GM19467 (cell line): ENCODE data around the gene CACTIN.
"Not testable (repeated sequence)": the region's sequence is repeated elsewhere in the genome, so short reads cannot be mapped to it uniquely, and the experiment has no call there.

Experiments
- ATAC-seq: cut with Tn5 transposase; IDR thresholded peaks from one replicate; pipeline ENCODE4 v1.9.1; 2021; ENCODE audit warnings: mild to moderate bottlenecking, moderate library complexity; ENCODE audit not compliant: unreplicated experiment

CACTIN gene

DNA sequence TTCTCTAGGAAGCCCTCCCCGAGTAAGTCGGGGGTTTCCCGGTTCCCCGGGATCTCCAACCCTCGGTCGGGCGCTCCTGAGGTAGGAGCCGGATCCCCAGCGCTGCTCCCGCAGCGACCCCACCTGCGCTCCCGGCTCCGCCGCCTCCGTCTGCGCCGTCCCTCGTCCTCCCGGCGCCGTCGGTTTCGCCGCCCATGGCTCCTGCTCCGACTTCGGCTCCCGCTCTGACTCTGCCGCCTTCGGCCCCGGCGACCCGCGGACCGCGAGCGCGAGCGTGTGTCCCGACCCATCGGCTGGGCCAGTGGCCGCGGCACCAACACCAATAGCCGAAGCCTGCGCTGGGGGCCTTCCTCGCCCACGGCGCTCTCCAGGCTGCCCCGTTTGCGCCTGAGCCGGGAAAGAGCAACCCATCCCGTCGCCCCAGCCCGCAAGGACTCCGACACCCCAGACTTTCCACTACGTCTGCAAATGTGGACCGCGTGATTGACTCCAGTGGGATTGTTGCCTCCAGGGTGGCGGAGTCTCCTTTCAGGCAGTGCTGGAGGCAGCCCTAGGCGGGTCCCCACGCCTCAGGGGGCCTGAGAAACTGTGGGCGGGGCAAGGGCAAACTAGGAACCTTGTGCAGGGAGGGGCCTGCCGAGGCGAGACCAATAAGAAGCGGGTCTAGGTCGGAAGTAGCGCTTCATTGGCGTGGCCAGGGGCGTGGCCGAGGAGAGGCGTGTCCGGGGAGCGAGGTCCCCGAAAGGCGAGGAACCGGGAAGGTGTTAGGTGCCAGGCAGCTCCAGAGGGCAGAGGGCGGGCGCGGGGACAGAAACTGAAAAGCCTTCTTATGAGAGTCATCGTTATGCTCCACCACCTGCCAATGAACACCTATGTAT, at the start of gene CACTIN:
Gene CACTIN (minus strand): TSS at position 318 of the 878 bp plus-strand sequence. CDS start 28 bp downstream, at position 290.
- peak; percentile 66 for ATAC-seq

DNA sequence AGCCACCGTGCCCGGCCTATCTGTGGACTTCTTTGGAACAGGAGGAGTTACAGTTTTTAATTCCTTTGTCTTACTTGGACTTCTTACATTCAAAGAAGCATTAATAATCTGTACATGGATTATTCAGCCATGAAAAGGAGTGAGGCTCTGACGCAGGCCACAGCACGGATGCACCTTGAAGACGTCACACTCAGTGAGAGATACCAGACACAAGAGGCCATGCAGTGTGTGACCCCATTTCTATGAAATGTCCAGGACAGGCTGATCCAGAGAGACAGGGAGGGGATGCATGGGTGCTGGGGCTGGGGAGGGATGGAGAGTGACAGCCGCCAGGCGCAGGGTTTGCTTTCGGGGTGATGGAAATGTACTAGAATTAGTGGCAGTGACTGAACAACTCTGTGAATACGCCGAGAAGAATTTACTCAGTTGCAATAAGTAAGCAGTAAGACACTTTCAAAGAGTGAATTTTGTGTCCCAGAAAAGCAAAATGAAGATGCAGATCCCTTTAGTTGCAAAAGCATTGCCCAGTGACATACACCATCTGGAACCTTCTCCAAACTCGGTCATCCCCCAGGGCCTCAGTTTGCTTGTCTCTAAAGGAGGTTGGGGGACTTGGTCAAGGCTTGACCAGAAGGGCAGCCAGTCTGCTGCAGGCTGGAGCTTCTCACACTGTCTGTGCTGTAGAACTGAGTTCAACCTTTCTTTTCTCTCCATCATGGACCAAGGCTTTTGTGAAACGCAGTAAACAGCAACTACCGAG, 48.4 kb upstream of the CACTIN start:
- ATAC-seq, result no peak

DNA sequence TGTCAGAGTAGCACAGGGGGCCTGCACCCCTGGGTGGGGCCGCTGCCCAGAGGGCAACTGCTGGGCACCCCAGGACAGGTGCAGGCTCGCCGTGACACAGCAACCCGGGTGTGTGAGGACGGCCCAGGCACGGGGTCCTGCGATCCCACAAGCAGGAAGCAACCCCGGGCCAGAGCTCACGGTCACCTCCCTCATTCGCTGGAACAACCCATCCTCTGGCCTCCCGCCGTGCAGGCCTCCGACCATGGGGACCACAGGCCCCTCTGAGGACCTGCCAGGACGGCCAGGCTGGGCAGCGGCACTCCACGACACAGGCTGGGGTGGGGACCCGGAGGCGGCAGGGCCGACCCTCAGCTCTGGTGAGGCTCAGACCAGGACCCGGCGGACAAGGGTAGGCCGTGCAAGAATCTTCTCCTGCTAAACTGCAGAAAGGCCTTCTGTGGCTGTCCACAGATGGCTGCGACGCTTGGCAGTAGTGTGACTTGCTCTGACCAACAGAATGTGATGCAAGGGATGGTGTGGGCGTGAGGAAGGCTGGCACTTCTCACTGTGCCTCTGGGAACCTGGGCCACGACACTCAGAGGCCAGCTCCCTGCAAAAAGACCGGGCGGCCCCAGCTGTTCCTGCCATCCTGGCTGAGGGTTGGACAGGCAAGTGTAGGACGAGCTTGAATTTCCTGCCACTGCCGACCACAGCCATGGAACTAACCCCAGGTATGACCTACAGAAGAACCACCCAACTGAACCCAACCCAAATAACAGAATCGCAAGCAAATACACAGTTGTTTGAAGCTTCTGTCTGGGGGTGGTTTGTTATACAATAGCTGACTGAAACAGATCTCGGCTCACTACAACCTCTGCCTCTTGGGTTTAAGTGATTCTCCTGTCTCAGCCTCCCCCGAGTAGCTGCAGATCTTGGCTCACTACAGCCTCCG, 47.2 kb upstream of the CACTIN start:
- no peak for ATAC-seq

DNA sequence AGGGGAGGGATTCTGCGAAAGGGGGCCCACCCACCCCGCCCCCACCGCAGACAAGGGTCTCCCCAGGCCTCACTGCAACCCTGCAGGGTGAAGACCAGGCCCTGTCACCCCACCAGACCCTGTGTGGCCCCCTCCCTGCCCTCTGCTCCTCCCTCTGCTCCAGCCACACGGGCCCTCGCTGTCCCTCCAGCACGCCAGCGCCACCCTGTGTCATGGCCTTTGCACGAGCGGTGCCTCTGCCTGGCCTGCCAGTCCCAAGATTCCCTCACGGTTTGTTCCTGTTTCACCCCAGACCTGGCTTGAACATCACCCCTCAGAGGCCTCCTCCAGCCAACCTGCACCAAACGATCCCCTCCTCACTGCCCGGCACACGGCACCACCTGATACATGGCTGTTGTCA, 46.4 kb upstream of the CACTIN start:
- ATAC-seq, result no peak

DNA sequence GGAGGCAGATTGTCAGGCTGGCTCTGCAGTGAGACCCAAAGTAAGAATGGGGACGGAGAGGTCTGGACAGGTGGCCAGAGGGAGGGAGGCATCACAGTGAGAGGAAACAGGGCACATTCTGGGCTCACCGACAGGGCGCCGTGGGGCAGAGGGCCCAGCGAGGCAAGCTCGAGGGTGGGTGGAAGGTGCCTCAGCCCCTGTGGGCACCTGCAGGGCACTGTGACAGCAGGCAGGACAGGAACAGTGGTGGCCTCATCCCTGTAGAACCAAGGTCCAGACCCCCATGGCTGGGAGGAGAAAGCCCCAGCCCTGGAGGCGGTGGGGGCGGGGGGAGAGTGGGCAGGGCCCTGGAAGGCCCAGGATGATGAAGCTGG, 46.0 kb upstream of the CACTIN start:
- ATAC-seq, result no peak

DNA sequence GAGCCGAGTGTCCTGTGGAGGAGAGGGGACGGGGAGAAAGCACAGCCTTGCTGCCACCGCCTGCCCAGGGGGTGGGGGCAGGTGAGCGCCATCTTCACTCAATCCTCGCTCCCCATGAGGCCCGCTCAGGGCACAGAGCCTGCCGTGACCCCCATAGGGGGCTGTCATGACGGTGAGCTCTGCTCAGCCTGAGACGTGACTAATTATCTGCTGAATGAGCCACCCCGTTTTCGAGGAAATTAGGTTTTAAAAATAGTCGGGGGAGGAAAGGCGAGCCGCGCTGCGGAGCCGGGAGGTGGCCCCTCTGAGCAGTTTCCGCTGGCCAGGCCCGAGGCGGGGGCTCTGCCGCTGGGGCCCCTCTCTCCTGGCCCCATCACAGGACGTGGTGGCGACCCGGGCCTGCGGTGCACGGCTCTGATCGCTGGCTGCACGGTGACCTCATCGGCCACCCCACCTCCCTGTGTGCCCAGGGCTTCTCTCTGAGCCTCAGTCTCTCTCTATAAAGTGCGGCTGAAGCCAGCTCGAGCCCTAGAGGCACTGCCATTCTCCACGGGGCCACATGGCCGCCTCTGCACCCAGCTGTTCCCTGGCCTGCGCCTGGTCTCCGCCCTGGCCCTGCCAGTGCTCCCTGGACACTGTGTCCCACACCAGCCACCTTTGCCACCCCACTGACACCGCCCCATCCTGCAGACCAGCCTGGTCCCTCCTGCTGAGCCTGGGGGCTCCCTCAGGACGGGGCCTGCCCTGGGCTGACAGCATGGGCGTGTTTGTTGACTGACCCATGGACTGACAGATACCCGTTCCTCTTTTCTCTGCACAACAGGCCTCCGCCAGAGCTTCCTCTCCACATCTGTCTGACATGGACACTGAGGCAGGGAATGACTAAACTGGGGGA, 45.3 kb upstream of the CACTIN start:
- ATAC-seq, result no peak

DNA sequence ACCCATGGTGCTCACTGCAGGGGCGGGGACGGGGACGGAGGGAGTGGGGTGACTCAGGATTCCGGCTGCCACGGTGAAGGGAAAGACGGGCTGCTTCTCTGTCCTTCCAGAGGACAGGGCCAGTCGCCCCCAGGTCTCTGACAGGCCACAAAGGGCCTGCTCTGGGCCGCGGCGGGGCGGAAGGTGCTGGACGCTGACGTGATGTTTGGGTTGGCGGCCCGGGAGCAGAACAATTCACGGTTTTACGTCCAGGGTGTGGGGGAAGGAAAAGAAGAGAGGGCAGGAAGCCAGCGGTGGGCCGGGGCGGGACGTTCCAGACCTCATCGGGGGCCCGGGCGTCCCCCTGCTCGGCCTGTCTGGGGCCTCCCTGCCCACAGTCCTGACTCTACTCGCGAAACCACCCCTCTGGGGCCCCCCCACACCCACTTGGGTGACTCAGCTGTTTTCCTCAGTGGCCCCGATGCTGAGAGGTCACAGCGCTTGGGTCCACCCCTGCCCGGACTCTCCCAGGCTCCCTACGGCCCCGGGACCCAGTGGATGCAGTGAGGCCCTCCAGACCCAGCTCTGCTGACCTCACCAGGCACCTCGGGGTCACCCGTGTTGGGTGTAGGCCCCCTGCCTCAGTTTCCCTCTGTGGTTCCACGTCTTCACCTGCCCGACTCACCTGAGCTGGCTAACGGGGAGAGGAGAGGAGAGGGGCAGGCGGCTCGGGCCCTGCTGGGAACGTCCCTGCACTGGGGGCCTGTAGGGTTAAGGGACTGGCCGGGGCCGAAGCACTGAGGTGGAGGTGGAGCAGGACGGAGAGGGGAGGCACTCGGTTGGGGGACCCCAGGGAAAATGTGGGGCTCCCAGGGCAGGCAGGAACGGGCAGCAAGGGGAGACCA, 44.4 kb upstream of the CACTIN start:
- no peak for ATAC-seq

DNA sequence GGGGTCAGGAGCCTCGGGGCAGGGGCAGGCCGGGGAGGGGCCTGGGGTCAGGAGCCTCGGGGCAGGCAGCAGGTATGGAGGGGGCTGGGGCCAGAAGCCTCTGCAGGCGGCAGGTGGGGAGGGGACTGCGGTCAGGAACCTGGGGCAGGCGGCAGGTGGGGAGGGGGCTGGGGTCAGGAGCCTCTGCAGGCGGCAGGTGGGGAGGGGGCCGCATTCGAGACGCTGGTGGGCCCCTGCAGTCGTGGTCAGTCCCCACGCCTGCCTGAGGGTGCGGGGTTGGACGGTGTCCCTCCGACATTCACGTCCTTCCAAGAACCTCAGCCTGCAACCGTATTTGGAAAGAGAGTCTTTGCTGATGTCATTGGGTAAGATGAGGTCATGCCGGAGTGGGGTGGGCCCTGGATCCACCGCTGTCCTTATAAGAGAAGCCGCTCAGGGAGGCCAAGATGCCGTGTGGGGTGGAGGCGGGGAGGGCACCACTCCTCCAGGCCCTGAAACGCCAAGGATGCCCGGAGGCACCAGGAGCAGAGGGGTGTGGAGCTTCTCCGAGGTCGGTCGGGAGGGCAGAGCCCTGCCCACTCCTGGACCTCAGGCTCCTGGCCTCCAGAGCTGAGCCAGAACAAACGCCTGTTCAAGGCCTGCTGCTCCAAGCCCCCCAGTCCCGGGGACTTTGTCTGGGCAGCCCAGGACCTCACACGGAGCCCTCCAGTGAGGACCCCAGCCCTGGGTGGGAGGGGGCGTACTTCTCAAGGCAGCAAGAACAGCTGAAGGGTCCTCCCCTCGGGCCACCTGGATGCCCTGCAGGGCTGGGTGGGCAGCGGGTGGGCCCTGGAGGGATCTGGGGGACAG, 43.6 kb upstream of the CACTIN start:
- ATAC-seq, result no peak

DNA sequence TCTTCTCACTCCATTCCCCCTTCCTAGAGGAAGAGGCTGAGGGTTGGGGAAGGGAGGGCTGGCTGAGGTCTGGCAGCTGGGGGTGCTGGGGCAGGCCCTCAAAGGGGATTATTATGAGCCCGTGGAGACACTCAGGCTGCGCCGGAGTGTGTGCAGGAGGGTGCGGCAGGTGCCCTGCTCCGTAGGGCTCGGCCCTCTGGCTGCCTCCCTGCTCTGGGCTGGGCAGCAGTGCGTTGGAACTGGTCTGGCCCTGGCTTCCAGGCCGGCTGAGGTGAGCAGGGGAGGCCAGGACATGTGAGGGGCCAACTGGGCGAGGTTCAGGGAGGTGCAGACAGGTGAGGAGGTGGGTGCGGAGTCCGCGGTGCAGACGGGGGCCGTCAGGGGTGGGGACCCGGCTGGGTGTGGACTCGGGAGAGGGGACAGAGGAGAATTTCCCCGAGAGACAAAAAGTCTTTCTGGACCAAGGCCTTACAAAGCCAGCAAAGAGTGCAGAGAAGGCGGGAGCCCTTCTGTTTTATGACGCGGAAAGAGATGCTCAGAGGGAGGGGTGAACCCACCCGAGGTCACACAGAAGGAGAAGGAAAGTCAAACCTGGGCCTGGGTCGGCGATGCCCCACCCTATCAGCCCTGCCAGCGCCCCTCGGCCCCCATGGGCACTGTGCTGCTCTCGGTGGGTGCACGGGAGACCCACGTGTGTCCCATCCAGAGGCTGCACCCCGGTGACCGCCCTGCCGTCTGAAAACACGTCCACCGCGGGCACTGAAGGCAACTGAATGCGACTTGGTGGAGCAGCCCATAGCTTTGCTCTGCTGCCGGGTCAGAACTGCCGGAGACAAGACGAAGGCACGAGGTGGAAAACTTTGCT, 42.7 kb upstream of the CACTIN start:
- no peak for ATAC-seq

DNA sequence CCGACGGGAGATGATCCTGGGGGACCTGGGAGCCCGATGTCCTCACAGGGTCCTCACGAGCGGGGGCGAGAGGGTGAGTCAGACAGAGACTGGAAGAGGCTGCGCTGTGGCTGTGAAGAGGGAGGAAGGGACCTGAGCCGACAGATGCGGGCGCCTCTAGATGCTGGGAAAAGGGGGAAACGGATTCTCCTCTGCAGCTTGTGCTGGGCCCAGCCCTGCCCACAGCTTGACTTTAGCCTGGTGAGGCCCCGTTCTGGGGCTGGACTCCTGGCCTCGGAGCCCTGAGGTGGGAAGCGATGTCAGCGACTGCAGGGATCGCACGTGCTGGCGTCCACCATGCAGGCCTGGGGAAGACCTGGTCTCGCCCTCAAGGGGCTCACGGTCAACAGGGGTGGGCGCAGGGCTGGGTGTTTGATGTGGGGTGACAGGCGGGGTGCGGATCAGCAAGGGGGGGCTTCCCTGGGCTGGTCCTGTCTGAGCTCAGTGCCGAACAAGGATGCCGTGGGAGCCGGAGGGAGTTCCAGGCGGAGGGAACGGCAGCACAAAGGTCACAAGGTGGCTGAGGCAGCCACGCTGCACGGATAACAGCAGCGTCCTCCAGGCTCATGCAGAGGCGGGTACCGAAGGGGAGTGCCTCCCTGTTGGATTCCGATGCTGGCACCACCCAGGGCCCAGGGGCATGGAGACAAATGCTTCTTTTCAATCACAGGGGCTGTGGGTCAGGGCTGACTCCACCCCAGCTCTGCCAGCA, 41.9 kb upstream of the CACTIN start:
- ATAC-seq, result no peak

DNA sequence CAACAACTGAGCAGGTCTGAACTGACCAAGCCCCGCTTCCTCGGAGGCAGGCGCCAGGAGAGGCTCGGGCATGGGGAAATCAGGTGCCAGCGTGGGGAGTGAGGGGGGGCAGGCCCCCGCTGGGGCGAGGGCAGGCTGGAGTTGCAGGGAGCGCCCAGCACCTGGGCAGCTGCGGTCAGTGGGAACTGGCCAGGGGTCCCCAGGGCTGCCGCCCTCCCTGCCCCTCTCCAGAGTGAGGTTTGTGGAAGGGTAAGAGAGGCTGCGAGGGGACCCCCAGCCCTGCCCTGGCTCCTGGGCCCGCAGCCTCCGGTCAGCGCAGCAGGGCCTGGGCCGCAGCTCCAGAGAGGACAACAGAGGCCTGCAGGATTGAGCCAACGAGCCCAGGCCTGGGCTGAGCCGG, 41.2 kb upstream of the CACTIN start:
- no peak for ATAC-seq

DNA sequence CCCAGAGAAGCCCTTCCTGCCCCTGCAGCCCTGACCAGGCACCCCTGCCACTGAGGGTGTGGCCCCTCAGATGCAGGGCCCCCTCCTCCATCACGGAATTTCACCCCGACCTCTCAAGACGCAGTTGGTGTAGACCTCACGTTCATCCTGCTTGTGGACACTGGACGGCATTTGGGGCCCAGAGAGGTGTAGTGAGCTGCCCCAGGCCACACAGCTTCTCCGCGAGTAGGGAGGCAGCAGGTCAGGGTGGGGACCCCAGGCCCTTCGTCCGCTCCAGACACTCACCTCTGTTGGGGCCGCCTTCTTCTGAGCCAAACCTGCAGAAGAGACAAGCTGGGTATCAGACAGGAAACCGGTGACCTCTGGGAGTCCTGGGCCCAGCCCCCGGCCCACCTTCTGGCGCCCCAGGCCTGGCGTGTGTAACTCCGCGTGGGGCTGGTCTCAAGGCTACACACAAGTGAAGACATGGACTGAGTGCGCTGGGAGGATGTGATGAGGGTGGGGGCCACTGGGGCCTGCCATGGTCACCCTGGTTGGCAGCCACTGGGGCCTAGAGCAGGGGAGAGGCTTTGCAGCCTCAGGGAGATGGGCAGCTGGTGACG, 40.5 kb upstream of the CACTIN start:
- ATAC-seq, result no peak

DNA sequence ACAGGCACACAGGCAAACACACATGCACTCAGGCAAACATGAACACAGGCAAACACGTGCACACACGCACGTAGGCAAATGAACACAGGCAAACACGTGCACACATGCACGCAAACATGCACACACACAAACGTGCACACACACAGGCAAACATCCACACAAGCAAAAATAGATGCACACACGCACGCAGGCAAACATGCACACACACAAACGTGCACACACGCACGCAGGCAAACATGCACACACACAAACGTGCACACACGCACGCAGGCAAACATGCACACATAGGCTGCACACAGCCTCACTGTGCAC, 39.9 kb upstream of the CACTIN start:
- not testable (repeated sequence) for ATAC-seq

DNA sequence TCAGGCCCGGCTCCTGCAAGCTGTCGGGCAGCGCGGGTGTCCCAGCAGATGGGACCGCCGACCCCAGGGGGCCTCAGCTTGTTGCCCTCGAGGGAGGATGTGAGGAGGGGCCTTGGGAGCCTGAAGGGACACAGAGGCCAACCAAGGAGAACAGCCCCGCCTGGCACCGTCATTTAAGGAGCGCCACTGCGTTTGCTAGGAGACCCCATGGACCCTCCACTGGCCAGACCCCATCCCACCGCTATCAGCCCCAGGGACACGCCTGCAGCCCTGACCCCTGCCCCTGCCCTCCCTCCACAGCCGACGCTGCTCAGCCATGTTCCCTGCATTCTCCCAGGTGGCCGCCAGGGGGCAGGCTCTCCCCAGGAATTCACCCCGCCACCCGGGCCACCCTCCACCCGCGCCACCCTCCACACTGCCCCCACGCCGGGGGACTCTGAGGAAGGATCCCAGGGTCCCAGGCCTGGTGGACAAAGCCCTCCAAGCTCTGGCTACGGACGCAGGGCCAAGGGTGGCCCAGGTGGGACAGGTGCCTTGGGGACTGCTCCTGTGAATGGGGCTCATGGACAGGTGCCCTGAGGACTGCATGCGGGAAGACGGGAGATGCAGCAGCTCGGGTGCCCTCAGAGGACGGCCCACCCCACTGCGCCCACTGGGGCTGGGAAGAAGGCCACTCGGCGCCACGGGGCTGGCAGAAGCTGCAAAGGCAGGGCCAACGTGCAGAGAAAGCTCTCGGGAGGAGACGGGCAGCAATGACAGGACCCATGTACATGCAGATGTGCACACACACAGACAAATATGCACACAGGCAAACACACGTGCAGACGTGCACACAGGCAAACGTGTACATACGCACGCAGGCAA, 39.3 kb upstream of the CACTIN start:
- no peak for ATAC-seq

DNA sequence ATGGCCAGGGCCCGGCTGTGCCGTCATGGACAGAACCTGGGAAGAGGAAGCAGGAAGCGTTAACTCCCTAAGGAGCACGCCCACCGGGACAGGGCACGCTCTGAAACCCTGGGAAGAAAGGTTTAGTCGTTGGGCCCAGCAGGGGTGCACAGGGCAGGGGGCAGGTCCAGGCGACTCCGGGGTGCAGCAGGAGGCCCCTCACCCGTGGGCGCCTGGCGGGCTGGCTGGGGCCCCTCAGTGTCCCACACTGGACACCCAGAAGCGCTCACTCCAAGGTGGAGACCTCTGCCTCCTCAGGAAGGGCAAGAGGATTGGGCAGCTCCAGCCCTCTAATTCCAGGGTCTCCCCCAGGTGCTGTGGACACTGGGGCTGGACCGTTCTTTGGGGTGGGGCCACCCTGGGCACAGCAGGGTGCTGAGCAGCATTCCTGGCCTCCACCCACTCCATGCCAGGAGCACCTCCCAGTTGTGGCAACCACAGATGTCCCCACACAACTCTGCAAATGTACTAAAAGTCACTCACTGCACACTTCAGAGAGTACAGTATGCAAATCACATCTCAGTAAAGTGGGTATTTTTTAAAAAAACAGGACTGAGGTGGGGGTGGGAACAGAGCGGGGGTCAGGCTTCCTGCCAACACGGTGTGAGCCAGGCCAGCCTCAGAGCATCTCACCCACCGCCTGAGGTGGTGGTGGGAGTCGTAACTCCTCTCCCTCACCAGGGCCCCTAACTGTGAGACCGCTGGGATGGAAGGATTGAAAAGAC, 38.5 kb upstream of the CACTIN start:
- ATAC-seq, result no peak
